Peyer's patch (tissue), 4 donors: Measurements from ENCODE around the gene CCDC107.

Experiments
- POLR2A ChIP-seq, 2 donors: fragments of 450-650 bp; IDR thresholded peaks; one replicate each; pipeline ENCODE4 v1.5.1; 2017; ENCODE audit warnings: antibody characterized with exemption in 2 of 2, mild to moderate bottlenecking in 2 of 2, moderate library complexity in 2 of 2
- TF ChIP-seq, protein P1 (sequence below), 6 experiments: fragments of 450-650 bp in 4 of 6; fragments of 200-600 bp in 2 of 6; sonication (generic) in 1 of 6; IDR thresholded peaks; one replicate each; pipeline ENCODE4 v1.5.1; 2017 to 2019; ENCODE audit warnings: antibody characterized with exemption in 6 of 6, mild to moderate bottlenecking in 3 of 6, moderate library complexity in 1 of 6

DNA sequence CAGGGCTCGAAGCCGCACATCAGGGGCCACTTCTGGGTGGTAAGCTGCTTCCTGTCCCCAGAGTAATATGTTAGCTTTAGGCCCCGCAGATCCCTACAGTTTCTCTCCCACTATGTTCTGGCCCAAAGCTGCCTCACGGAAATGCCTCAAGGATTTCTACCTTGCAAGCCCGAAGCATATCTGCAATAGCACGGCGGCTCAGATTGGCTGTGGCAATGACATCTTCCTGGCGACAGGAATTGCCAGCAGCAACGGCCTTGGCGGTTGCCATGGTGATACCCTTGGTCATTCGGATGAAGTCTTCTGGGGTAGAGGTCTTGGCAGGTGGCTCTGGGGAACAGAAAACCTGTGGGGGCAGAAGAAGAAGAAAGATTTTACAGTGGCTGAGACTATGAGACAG lies 41.9 kb downstream of the CCDC107 start:
- TF ChIP-seq, protein P1, sequence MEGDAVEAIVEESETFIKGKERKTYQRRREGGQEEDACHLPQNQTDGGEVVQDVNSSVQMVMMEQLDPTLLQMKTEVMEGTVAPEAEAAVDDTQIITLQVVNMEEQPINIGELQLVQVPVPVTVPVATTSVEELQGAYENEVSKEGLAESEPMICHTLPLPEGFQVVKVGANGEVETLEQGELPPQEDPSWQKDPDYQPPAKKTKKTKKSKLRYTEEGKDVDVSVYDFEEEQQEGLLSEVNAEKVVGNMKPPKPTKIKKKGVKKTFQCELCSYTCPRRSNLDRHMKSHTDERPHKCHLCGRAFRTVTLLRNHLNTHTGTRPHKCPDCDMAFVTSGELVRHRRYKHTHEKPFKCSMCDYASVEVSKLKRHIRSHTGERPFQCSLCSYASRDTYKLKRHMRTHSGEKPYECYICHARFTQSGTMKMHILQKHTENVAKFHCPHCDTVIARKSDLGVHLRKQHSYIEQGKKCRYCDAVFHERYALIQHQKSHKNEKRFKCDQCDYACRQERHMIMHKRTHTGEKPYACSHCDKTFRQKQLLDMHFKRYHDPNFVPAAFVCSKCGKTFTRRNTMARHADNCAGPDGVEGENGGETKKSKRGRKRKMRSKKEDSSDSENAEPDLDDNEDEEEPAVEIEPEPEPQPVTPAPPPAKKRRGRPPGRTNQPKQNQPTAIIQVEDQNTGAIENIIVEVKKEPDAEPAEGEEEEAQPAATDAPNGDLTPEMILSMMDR (IDR thresholded peaks at IDR 0.05) = no peak
- TF ChIP-seq POLR2A (IDR thresholded peaks at IDR 0.05) = no peak
